BJ (cell line): Measurements from ENCODE around the gene SLC26A11. TPM values are rescaled to one million over a fixed set of nuclear protein-coding genes. Genes with fewer than 3 reads are reported as not detected.
"Not testable (repeated sequence)": the region's sequence is repeated elsewhere in the genome, so short reads cannot be mapped to it uniquely, and the experiment has no call there.

Experiments used
- CTCF ChIA-PET: fragments of 350-600 bp; formaldehyde crosslinking; extraction: SDS; loops from one replicate; lab custom pipeline; 2021; ENCODE audit warnings: antibody characterized with exemption, inconsistent platforms; lab: Yijun Ruan, JAX
- POLR2A ChIA-PET: fragments of 300-600 bp; sonication (Branson Sonifier 250); formaldehyde crosslinking; extraction: SDS; loops from one replicate; lab custom pipeline; 2021; ENCODE audit warnings: antibody characterized with exemption; lab: Charles Lee
- DNase-seq: peaks from one replicate; pipeline ENCODE4 v3.0.0-alpha.2; 2011; ENCODE audit warnings: low read depth
- H3K27me3 ChIP-seq: 2 replicates; pipeline ENCODE4 v1.6.0; 2011; ENCODE audit warnings: low read length; ENCODE audit not compliant: control insufficient read depth, insufficient read depth
- H3K36me3 ChIP-seq: 2 replicates; pipeline ENCODE4 v1.5.1; 2011; ENCODE audit warnings: low read length; ENCODE audit not compliant: control insufficient read depth, insufficient read depth
- H3K4me3 ChIP-seq: 2 replicates; pipeline ENCODE4 v1.5.1; 2011; ENCODE audit warnings: low read depth, mild to moderate bottlenecking, control low read depth, low read length
- polyA plus RNA-seq: library from polyadenylated mRNA; depleted of rRNA; stranded (reverse); fragments of >200 nt; gene quantifications from 2 replicates; pipeline ENCODE4 v1.2.3, GENCODE V29; 2011; rRNA removed
- TF ChIP-seq, protein P1 (sequence below): IDR thresholded peaks from 2 replicates; pipeline ENCODE4 v1.5.1; 2011; ENCODE audit warnings: low read depth, mild to moderate bottlenecking, control low read depth, inconsistent platforms, low read length, moderate library complexity; ENCODE audit not compliant: insufficient read depth

SLC26A11 gene
- polyA plus RNA-seq, 1 experiment, result 17.1 TPM

DNA sequence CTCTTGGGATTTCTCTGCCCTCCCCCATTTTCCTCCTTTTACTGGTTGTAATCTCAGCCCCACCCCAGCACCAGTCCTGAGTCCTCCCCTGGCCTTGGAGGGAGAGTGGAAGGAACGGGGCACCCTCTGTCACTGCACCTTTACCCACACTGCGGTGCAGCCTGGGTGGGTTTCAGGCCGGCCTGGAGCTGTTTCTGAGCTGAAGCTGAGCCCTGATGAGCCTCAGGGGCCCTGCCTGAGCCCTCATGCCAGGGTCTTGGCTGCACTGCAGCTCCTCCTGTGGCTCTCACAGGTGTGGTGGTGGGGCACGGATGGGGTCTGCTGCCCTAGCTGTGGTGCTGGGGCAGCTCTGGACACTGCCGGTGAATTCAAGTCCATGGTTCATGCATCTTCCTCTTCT is 74.9 kb downstream of the SLC26A11 start:
- H3K27me3 ChIP-seq, result no peaks in the 10 kb centered on the region
- CTCF ChIA-PET, result no interaction called here
- H3K36me3 ChIP-seq, result peaks cover 43% of the 10 kb centered on the region
- no peak overlapping the region for H3K4me3 ChIP-seq
- no peak for DNase-seq
- TF ChIP-seq, protein P1, sequence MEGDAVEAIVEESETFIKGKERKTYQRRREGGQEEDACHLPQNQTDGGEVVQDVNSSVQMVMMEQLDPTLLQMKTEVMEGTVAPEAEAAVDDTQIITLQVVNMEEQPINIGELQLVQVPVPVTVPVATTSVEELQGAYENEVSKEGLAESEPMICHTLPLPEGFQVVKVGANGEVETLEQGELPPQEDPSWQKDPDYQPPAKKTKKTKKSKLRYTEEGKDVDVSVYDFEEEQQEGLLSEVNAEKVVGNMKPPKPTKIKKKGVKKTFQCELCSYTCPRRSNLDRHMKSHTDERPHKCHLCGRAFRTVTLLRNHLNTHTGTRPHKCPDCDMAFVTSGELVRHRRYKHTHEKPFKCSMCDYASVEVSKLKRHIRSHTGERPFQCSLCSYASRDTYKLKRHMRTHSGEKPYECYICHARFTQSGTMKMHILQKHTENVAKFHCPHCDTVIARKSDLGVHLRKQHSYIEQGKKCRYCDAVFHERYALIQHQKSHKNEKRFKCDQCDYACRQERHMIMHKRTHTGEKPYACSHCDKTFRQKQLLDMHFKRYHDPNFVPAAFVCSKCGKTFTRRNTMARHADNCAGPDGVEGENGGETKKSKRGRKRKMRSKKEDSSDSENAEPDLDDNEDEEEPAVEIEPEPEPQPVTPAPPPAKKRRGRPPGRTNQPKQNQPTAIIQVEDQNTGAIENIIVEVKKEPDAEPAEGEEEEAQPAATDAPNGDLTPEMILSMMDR, result no peak
- POLR2A ChIA-PET, result no interaction called here

DNA sequence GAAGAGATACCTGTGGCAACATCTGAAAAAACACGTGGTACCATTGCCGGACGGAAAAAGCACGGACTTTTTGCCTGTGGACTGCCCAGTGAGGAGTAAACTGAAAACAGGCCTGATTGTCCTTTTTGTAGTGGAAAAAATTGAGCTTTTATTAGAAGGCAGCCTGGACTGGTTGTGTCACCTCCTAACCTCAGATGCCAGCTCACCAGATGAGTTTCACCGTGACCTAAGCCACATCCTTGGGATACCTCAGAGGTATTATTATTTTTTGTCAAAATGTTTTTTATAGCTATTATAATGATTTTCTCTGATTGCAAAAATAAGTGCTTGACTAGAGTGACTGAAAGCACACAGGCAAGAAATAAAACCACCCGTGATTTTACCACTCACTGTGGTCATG is 75.3 kb downstream of the SLC26A11 start:
- H3K36me3 ChIP-seq, result peaks cover 44% of the 10 kb centered on the region
- no peak overlapping the region for H3K4me3 ChIP-seq
- CTCF ChIA-PET, result no interaction called here
- POLR2A ChIA-PET, result no interaction called here
- DNase-seq, result no peak
- TF ChIP-seq, protein P1, result no peak
- no peaks in the 10 kb centered on the region for H3K27me3 ChIP-seq

DNA sequence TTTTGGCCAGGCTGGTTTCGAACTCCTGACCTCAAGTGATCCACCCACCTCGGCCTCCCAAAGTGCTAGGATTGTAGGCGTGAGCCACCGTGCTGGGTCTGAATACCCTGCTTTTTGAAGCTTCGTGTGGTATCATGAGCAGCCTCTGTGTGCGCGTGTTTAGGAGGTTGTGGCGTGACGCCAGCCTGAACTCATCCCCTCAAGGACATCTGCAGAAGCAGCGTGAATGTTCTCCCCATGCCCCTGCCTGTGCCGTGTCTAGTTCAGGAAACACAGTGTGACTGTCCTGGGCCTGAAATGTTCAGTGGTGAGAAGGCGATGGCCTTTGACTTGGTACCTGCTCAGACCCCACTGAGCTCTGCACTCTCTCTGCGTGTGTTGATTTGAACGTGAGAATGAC is 76.0 kb downstream of the SLC26A11 start:
- no peak overlapping the region for H3K4me3 ChIP-seq
- no peak for DNase-seq
- TF ChIP-seq, protein P1, result no peak
- POLR2A ChIA-PET, result no interaction called here
- H3K27me3 ChIP-seq, result no peaks in the 10 kb centered on the region
- CTCF ChIA-PET, result interaction anchor here (0.9 kb wide), 1 partner anchor 101 kb away, joined by 6 read pairs; no protein-coding TSS in a partner anchor
- H3K36me3 ChIP-seq, result peaks cover 44% of the 10 kb centered on the region

DNA sequence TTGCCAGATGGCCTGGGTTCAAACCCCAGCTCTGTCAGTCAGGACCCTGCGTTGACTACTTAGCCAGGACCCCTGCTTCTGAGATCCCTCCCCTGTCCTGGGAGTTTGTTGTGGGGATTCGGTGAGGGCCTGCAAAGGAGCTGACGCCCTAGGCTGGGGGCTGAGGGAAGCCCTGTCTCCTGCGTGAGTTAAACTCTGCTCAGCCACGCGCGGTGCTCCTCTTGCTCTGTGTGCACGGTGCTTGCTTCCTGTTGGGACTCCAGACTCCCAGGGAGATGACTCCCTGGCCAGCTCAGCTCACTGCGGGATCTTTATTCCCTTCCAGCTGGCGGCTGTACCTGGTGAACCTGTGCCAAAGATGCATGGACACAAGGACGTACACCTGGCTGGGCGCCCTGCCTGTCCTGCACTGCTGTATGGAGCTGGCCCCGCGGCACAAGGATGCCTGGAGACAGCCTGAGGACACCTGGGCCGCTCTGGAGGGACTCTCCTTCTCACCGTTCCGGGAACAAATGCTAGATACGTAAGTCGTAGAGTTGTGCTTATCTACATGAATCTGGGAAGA is 77.9 kb downstream of the SLC26A11 start:
- Histone ChIP-seq H3K36me3 (peaks cover 36% of the 10 kb centered on the region), H3K4me3 (no peak overlapping the region), H3K27me3 (no peaks in the 10 kb centered on the region)
- ChIA-PET POLR2A (no interaction called here), CTCF (no interaction called here)
- no peak for DNase-seq
- TF ChIP-seq, protein P1, result no peak

DNA sequence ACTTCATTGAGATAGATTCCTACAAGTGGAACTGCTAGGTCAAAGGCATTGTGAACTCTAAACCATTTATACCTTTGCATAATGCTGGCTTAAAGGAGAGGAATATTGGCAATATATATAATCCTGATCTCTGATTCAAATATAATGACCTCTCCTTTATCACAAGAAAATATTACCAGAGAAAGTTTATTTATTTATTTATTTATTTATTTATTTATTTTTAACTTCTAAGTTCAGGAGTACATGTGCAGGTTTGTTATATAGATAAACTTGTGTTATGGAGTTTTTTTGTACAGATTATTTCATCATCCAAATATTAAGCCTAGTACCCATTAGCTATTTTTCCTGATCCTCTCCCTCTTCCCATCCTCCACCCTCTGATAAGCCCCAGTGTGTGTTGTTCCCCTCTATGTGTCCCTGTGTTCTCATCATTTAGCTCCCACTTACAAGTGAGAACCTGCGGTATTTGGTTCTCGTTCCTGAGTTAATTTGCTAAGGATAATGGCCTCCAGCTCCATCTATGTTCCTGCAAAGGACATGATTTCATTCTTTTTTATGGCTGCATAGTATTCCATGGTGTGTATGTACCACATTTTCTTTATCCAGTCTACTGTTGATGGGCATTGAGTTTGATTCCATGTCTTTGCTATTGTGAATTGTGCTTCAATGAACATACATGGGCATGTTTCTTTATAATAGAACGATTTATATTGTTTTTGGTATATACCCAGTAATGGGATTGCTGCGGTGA is 79.3 kb downstream of the SLC26A11 start:
- H3K4me3 ChIP-seq, H3K27me3 ChIP-seq, DNase-seq, CTCF ChIA-PET: not testable (repeated sequence)
- H3K36me3 ChIP-seq, result peaks cover 31% of the 10 kb centered on the region
- POLR2A ChIA-PET, result interaction anchor here (0.6 kb wide), 1 partner anchor 171 kb away, joined by 4 read pairs; no protein-coding TSS in a partner anchor

DNA sequence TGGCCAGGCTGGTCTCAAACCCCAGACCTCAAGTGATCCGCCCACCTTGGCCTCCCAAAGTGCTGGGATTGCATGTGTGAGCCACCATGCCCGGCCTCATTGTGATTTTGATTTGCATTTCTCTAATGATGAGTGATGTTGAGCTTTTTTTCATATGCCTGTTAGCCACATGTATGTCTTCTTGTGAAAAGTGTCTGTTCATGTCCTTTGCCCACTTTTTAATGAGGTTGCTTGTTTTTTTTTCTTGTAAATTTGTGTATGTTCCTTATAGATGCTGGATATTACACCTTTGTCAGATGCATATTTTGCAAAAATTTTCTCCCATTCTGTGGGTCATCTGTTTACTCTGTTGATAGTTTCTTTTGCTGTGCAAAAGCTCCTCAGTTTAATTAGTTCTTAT is 80.5 kb downstream of the SLC26A11 start:
- CTCF ChIA-PET, H3K4me3 ChIP-seq, H3K27me3 ChIP-seq, POLR2A ChIA-PET, DNase-seq: not testable (repeated sequence)
- peaks cover 21% of the 10 kb centered on the region for H3K36me3 ChIP-seq

Other genes with a start within 250 kb of the SLC26A11 start
- 8.4 and 9.0 TPM in 2 replicates for gene TBC1D16, start 184.6 kb upstream of the SLC26A11 start, polyA plus RNA-seq
- 2.3 and 3.1 TPM in 2 replicates for gene CCDC40, start 183.8 kb upstream of the SLC26A11 start, polyA plus RNA-seq
- 3.3 and 5.7 TPM in 2 replicates for gene GAA, start 118.8 kb upstream of the SLC26A11 start, polyA plus RNA-seq
- 89.0 and 89.4 TPM in 2 replicates for gene EIF4A3, start 73.3 kb upstream of the SLC26A11 start, polyA plus RNA-seq
- not detected in 2 replicates for gene CARD14, start 50.4 kb upstream of the SLC26A11 start, polyA plus RNA-seq
- gene SGSH, start 94 bp upstream of the SLC26A11 start, polyA plus RNA-seq, result 26.3 and 44.4 TPM in 2 replicates
- gene RNF213, start 40.4 kb downstream of the SLC26A11 start, polyA plus RNA-seq, result 38.2 and 53.1 TPM in 2 replicates
- 19.5 and 29.8 TPM in 2 replicates for gene ENDOV, start 194.7 kb downstream of the SLC26A11 start, polyA plus RNA-seq